ENCODE data around the gene PKN1. TPM values are rescaled to one million over a fixed set of nuclear protein-coding genes. Genes with fewer than 3 reads are reported as not detected.
A peak's percentile ranks its signal among the peaks of the same experiment; 100 is the strongest.

The PKN1 gene
- total RNA-seq, 1 donor: 167 TPM

GRCh38 chr19:14480700-14481079, 47.6 kb downstream of the PKN1 start:
- no peak overlapping the region for H3K27ac ChIP-seq (ENCODE audit: low read depth, low read length)
- peak; percentile 94 for DNase-seq (ENCODE audit: insufficient read length, low spot score, missing footprints)
- H3K27me3 ChIP-seq (ENCODE audit: insufficient read depth, low read length): no peaks in the 10 kb centered on the region

GRCh38 chr19:14482172-14482941, 49.3 kb downstream of the PKN1 start:
- peaks cover 38% of the 10 kb centered on the region for H3K36me3 ChIP-seq (ENCODE audit: insufficient read depth, low read length)
- no peaks in the 10 kb centered on the region for H3K9me3 ChIP-seq (ENCODE audit: low read depth, low read length)
- peaks cover 40% of the 10 kb centered on the region for H4K20me1 ChIP-seq (ENCODE audit: insufficient read depth, low read length)
- peaks cover 17% of the 10 kb centered on the region for H3K79me2 ChIP-seq (ENCODE audit: insufficient read depth, low read length)
- TF ChIP-seq, protein P1, sequence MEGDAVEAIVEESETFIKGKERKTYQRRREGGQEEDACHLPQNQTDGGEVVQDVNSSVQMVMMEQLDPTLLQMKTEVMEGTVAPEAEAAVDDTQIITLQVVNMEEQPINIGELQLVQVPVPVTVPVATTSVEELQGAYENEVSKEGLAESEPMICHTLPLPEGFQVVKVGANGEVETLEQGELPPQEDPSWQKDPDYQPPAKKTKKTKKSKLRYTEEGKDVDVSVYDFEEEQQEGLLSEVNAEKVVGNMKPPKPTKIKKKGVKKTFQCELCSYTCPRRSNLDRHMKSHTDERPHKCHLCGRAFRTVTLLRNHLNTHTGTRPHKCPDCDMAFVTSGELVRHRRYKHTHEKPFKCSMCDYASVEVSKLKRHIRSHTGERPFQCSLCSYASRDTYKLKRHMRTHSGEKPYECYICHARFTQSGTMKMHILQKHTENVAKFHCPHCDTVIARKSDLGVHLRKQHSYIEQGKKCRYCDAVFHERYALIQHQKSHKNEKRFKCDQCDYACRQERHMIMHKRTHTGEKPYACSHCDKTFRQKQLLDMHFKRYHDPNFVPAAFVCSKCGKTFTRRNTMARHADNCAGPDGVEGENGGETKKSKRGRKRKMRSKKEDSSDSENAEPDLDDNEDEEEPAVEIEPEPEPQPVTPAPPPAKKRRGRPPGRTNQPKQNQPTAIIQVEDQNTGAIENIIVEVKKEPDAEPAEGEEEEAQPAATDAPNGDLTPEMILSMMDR (IDR thresholded peaks at IDR 0.05; ENCODE audit: extremely low read depth, low read depth, low read length): no peak
- H3K4me2 ChIP-seq (ENCODE audit: insufficient read depth, low read length): no peak overlapping the region
- no peak overlapping the region for H3K4me3 ChIP-seq (ENCODE audit: insufficient read depth, low read length)
- peaks cover 3% of the 10 kb centered on the region for H3K4me1 ChIP-seq (ENCODE audit: insufficient read depth, low read length)
- peak; percentile 75 for DNase-seq (ENCODE audit: insufficient read length, low spot score, missing footprints)
- H3K27me3 ChIP-seq (ENCODE audit: insufficient read depth, low read length): no peaks in the 10 kb centered on the region
- H3K27ac ChIP-seq (ENCODE audit: low read depth, low read length): no peak overlapping the region
- no peak overlapping the region for H2AFZ ChIP-seq (ENCODE audit: low read length)

More at GRCh38 chr19:14480700-14481079, 47.6 kb downstream of the PKN1 start:
- Histone ChIP-seq H3K9me3 (ENCODE audit: low read depth, low read length) (no peaks in the 10 kb centered on the region), H3K79me2 (ENCODE audit: insufficient read depth, low read length) (peaks cover 10% of the 10 kb centered on the region), H3K4me2 (ENCODE audit: insufficient read depth, low read length) (no peak overlapping the region), H3K4me1 (ENCODE audit: insufficient read depth, low read length) (peaks cover 13% of the 10 kb centered on the region), H3K4me3 (ENCODE audit: insufficient read depth, low read length) (no peak overlapping the region), H4K20me1 (ENCODE audit: insufficient read depth, low read length) (peaks cover 41% of the 10 kb centered on the region), H2AFZ (ENCODE audit: low read length) (no peak overlapping the region), H3K36me3 (ENCODE audit: insufficient read depth, low read length) (peaks cover 24% of the 10 kb centered on the region)
- TF ChIP-seq, protein P1 (IDR thresholded peaks at IDR 0.05; ENCODE audit: extremely low read depth, low read depth, low read length): no peak

GRCh38 chr19:14487370-14488125, 54.4 kb downstream of the PKN1 start:
- Histone ChIP-seq H3K27ac (ENCODE audit: low read depth, low read length) (no peak overlapping the region), H3K27me3 (ENCODE audit: insufficient read depth, low read length) (no peaks in the 10 kb centered on the region), H3K4me3 (ENCODE audit: insufficient read depth, low read length) (no peak overlapping the region), H3K79me2 (ENCODE audit: insufficient read depth, low read length) (peaks cover 34% of the 10 kb centered on the region), H3K9me3 (ENCODE audit: low read depth, low read length) (no peaks in the 10 kb centered on the region), H4K20me1 (ENCODE audit: insufficient read depth, low read length) (peaks cover 12% of the 10 kb centered on the region), H3K4me2 (ENCODE audit: insufficient read depth, low read length) (no peak overlapping the region), H3K4me1 (ENCODE audit: insufficient read depth, low read length) (no peaks in the 10 kb centered on the region), H3K36me3 (ENCODE audit: insufficient read depth, low read length) (peaks cover 48% of the 10 kb centered on the region), H2AFZ (ENCODE audit: low read length) (no peak overlapping the region)
- peak; percentile 73 for DNase-seq (ENCODE audit: insufficient read length, low spot score, missing footprints)
- TF ChIP-seq, protein P1 (IDR thresholded peaks at IDR 0.05; ENCODE audit: extremely low read depth, low read depth, low read length): no peak

DNA sequence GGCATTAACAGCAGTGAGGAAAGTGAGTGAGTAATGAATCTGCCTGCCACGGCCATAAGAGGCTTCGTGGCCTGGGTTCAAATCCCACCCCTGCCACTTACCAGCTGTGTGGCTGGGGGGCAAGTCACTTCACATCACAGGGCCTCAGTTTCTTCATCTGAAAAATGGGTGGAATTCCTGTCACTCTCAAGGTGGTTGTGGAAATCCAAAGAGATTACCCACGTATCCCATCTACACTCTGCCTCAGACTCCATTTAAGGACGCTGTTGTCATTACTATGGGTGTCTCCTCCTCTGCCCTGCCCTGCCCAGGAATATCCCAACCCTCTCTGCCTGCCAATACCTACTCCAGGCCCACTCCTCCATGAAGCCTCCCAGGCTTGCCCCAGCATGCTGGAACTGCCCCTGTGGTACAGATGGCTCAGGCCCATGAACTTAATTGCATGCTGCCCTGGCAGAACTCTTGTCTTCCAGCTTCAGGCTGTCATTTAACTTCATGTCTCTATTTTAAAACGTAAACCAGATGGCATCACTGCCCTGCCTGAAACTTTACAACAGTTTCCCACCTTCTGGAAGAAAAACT, 59.7 kb downstream of the PKN1 start:
- Histone ChIP-seq H3K27me3 (ENCODE audit: insufficient read depth, low read length) (no peaks in the 10 kb centered on the region), H3K79me2 (ENCODE audit: insufficient read depth, low read length) (peaks cover 54% of the 10 kb centered on the region), H3K36me3 (ENCODE audit: insufficient read depth, low read length) (peaks cover 37% of the 10 kb centered on the region), H4K20me1 (ENCODE audit: insufficient read depth, low read length) (peaks cover 22% of the 10 kb centered on the region), H3K4me3 (ENCODE audit: insufficient read depth, low read length) (no peak overlapping the region), H3K4me2 (ENCODE audit: insufficient read depth, low read length) (no peak overlapping the region), H3K4me1 (ENCODE audit: insufficient read depth, low read length) (peaks cover 27% of the 10 kb centered on the region), H3K27ac (ENCODE audit: low read depth, low read length) (no peak overlapping the region), H3K9me3 (ENCODE audit: low read depth, low read length) (no peaks in the 10 kb centered on the region), H2AFZ (ENCODE audit: low read length) (no peak overlapping the region)
- peak; percentile 71 for DNase-seq (ENCODE audit: insufficient read length, low spot score, missing footprints)
- TF ChIP-seq, protein P1 (IDR thresholded peaks at IDR 0.05; ENCODE audit: extremely low read depth, low read depth, low read length): no peak

Measured in osteoblast (primary cell).